ENCODE results near the gene SMIM9.
"Not testable (repeated sequence)": the region's sequence is repeated elsewhere in the genome, so short reads cannot be mapped to it uniquely, and the experiment has no call there.

SMIM9 gene

DNA sequence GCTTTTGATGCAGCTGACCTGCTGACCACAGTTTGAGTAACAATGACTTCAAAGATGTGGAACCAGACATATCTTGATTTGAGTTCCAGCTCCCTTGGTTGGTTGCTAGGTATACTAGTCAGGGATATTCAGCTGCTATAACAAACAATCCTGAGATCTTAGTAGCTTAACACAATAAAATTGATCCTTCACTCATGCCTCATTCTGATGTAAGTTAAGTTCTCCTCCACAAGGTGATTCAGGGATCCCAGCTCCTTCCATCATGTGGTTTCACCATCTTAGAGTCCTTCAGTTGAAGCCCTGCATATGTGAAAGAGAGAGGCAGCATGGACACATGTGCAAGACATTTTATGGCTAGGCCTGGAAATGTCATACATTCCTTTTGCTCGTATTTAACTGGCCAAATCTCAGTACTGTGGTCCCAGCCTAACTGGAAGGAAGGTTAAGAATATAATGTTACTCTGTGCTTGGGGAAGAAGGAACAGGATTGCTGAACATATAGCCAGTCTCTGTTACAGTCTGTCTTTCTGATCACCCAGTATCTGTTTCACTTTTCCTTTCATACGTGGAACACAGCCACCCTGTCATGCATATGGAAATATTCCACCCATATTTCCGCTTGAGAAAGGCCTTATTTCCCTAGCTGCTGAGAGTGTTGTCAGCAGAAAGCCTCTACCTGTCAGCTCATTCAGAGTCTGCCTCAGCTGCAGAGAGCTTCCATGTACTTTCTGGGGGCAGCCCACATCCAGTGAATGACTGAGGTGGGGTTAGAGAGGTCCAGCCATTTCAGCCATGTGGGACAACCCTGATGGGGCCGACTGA is 7.1 kb downstream of the SMIM9 start:
- Histone ChIP-seq H3K9ac (ENCODE audit: low read length) (no peak overlapping the region), H3K4me1 (ENCODE audit: control insufficient read depth, insufficient read depth, low read length) (no peaks in the 10 kb centered on the region), H3K4me3 (ENCODE audit: low read length) (no peak overlapping the region), H3K36me3 (ENCODE audit: control insufficient read depth, insufficient read depth, low read length) (no peaks in the 10 kb centered on the region), H3K27me3 (ENCODE audit: control insufficient read depth, insufficient read depth, low read length) (no peaks in the 10 kb centered on the region), H3K27ac (ENCODE audit: low read depth, low read length) (no peak overlapping the region)

DNA sequence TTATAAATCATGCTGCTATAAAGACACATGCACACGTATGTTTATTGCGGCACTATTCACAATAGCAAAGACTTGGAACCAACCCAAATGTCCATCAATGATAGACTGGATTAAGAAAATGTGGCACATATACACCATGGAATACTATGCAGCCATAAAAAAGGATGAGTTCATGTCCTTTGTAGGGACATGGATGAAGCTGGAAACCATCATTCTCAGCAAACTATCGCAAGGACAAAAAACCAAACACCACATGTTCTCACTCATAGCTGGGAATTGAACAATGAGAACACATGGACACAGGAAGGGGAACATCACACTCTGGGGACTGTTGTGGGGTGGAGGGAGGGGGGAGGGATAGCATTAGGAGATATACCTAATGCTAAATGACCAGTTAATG is 8.9 kb downstream of the SMIM9 start:
- not testable (repeated sequence) for H3K9ac ChIP-seq (ENCODE audit: low read length); H3K36me3 ChIP-seq (ENCODE audit: control insufficient read depth, insufficient read depth, low read length)

DNA sequence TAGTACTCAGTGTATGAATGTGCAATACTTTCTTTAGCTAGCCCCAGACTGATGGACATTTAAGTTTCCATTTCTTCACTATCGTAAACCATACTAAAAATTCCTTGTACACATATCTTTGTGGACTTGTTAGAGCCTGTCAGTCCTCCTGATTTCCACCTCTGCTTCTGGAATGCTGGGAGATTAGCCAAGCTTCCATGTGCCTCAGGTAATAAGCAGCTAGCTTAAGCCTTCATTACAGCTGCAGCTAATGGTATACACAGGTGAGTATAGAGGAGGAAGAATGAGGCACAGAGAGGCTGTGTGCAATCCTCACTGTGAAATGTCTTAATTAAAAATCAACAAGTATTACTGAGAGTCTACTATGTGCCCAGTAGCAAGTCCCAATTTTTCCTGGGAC is 9.8 kb downstream of the SMIM9 start:
- Histone ChIP-seq H3K9ac (ENCODE audit: low read length) (no peak overlapping the region), H3K4me1 (ENCODE audit: control insufficient read depth, insufficient read depth, low read length) (no peaks in the 10 kb centered on the region), H3K27me3 (ENCODE audit: control insufficient read depth, insufficient read depth, low read length) (no peaks in the 10 kb centered on the region), H3K4me3 (ENCODE audit: low read length) (no peak overlapping the region), H3K36me3 (ENCODE audit: control insufficient read depth, insufficient read depth, low read length) (no peaks in the 10 kb centered on the region), H3K27ac (ENCODE audit: low read depth, low read length) (no peak overlapping the region)

More for the DNA sequence above, 8.9 kb downstream of the SMIM9 start:
- H3K4me3 ChIP-seq (ENCODE audit: low read length); H3K27me3 ChIP-seq (ENCODE audit: control insufficient read depth, insufficient read depth, low read length); H3K4me1 ChIP-seq (ENCODE audit: control insufficient read depth, insufficient read depth, low read length); H3K27ac ChIP-seq (ENCODE audit: low read depth, low read length): not testable (repeated sequence)

DNA sequence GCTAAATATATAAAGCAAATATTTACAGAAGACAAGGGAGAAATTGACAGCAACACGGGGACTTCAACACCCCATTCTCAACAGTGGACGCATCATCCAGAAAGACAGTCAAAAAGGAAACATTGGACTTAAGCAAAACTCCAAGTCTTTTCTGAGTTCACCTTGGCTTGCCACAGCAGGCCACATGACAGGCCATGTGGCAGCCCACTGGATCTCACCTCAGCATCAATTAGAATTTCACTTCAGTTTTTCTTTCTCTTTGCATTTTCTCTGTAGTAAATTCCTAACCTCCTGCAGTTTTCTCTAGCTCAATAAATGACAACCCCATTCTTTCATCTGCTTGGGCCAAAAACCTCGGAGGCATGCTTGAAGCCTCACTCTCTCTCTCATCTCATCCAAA is 12.4 kb downstream of the SMIM9 start:
- Histone ChIP-seq H3K27me3 (ENCODE audit: control insufficient read depth, insufficient read depth, low read length) (no peaks in the 10 kb centered on the region), H3K36me3 (ENCODE audit: control insufficient read depth, insufficient read depth, low read length) (no peaks in the 10 kb centered on the region), H3K4me1 (ENCODE audit: control insufficient read depth, insufficient read depth, low read length) (no peaks in the 10 kb centered on the region), H3K9ac (ENCODE audit: low read length) (no peak overlapping the region), H3K4me3 (ENCODE audit: low read length) (no peak overlapping the region), H3K27ac (ENCODE audit: low read depth, low read length) (no peak overlapping the region)

DNA sequence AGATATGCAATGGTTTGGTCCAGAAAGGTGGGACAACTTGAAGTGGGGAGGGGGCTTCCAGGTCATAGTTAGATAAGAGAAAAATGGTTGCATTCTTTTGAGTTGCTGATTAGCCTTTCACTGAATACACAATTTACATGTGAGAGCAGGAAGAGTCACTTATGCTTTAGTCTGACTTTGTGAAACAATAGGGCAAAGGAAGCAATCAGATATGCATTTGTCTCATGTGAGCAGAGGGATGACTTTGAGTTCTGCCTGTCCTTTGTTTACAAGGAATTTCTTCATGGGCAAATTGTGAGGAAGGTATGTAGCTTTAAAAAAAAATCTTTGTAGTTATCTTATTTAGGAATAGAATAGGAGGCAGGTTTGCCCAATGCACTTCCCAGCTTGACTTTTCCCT is 12.9 kb downstream of the SMIM9 start:
- Histone ChIP-seq H3K27ac (ENCODE audit: low read depth, low read length) (no peak overlapping the region), H3K27me3 (ENCODE audit: control insufficient read depth, insufficient read depth, low read length) (no peaks in the 10 kb centered on the region), H3K4me1 (ENCODE audit: control insufficient read depth, insufficient read depth, low read length) (no peaks in the 10 kb centered on the region), H3K36me3 (ENCODE audit: control insufficient read depth, insufficient read depth, low read length) (no peaks in the 10 kb centered on the region), H3K4me3 (ENCODE audit: low read length) (no peak overlapping the region), H3K9ac (ENCODE audit: low read length) (no peak overlapping the region)

DNA sequence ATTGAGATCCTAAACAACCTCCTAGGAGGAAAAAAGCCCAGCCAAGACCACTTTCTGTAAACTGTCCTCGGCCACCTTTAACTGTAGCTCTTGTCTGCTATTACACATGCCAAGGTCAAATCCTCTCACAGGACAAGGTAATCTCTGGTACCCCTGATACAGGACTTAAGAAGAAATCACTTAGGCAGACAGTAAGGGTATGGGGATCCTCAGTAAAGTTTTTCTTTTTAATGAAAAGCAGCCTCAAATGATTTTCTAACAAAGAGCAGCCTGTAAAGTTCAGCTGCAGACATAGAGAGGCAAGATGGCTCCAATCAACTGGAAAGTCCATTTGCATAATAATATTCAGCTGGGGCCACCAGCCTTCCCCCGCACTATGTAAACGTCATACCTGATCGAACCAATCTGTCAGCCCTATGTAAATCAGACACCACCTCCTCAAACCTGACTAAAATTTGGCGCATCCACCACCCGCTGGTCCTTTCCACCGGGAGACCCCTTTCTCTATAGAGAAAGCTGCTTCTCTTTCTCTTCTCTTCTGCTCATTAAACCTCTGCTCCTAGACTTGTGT is 14.6 kb downstream of the SMIM9 start:
- Histone ChIP-seq H3K36me3 (ENCODE audit: control insufficient read depth, insufficient read depth, low read length) (no peaks in the 10 kb centered on the region), H3K4me3 (ENCODE audit: low read length) (no peak overlapping the region), H3K27ac (ENCODE audit: low read depth, low read length) (no peak overlapping the region), H3K4me1 (ENCODE audit: control insufficient read depth, insufficient read depth, low read length) (no peaks in the 10 kb centered on the region), H3K9ac (ENCODE audit: low read length) (no peak overlapping the region), H3K27me3 (ENCODE audit: control insufficient read depth, insufficient read depth, low read length) (no peaks in the 10 kb centered on the region)

DNA sequence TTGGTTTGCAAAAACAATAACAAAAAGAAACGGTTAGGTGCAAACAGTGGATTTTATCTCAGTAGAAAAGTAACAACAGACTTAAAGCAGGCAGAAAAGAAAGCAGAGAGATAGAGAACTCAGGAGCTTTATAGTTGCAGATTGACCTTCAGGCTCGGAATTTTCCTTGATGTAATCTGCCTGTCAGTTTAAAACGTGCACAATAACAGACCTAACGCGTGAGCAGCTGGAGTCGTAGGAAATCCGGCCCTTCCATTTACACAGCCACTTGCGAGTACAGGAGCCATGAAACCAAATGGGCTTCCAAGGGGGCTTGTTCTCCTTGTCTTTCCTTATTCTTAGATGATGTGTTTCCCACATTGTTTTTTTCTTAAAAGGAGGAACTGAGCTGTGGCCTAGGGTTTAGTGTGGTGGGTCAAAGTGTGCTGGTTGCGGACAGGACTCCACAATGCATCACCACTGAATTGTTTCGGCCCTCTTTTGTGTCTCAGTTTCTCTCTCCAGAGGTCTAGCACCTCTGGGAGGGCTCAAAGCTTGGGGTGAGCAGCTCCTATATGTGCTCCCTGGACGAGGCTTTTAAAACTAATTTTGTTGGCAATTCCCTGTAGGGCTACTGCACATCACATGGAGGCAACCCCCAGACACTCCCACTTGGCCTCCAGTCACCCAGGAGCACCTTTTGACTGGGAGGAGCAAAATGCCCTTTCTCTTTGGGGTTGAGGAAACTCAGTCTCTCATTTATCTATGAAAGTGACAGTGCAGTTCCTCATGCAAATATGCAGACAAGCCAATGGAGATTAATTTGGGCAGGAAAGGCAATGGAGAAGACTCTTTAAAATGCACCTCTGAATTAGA is 15.3 kb downstream of the SMIM9 start:
- no peaks in the 10 kb centered on the region for H3K27me3 ChIP-seq (ENCODE audit: control insufficient read depth, insufficient read depth, low read length)
- no peak overlapping the region for H3K27ac ChIP-seq (ENCODE audit: low read depth, low read length)
- no peak overlapping the region for H3K9ac ChIP-seq (ENCODE audit: low read length)
- no peaks in the 10 kb centered on the region for H3K36me3 ChIP-seq (ENCODE audit: control insufficient read depth, insufficient read depth, low read length)
- H3K4me3 ChIP-seq (ENCODE audit: low read length), result no peak overlapping the region
- H3K4me1 ChIP-seq (ENCODE audit: control insufficient read depth, insufficient read depth, low read length), result no peaks in the 10 kb centered on the region

DNA sequence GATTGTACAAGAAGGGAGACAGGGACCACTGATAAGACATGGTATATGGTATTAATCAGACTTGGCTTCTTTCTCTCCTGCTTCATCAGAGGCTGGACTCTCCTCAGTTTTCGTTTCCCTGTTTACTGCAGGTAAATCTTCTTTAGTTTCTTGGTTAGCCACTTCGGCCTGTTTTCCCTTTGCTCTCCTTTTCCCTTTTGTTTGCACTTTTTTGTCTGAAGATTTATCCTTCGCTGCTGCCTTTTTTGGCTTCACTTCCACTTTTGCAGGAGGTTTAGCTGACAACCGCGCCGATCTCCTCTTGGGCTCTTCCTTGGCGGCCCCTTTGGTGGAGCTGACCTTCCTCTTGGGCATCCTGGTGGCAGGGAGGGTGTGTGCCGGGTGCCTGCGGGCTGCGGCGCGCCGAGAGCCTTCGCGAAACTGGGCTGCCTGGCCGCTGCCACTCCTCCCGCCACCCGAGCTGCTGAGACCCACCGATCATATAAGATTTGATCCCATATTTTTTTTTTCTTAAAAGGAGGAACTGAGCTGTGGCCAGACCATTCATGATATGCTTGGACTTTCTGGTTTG is 17.3 kb downstream of the SMIM9 start:
- not testable (repeated sequence) for H3K27ac ChIP-seq (ENCODE audit: low read depth, low read length); H3K4me3 ChIP-seq (ENCODE audit: low read length); H3K27me3 ChIP-seq (ENCODE audit: control insufficient read depth, insufficient read depth, low read length); H3K4me1 ChIP-seq (ENCODE audit: control insufficient read depth, insufficient read depth, low read length); H3K9ac ChIP-seq (ENCODE audit: low read length); H3K36me3 ChIP-seq (ENCODE audit: control insufficient read depth, insufficient read depth, low read length)

DNA sequence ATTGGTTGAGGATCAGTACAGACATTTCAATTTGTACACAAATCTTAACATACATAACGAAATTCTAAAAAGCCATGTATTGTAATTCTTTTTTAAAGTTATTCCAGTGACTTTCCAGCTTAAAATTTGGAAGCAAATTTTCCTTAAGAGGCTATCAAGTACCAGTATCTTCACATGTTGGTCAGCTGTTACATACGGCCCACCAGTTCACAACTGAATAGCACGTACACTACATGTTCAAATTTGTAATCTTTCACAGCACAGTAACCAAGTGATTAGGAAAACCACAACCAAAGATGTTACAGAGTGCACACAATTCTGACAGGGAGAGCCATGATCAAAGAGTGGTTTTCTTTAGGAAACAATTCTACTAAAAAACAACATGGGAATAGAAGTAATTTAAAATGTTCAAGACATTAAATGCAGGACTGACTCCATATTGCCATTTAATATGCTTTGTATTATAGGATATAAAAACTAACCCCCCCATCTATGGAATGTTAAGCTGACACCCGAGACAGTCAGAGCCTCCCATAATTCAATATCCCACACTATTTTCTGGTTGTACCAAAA is 18.1 kb downstream of the SMIM9 start:
- not testable (repeated sequence) for H3K4me3 ChIP-seq (ENCODE audit: low read length); H3K36me3 ChIP-seq (ENCODE audit: control insufficient read depth, insufficient read depth, low read length); H3K27ac ChIP-seq (ENCODE audit: low read depth, low read length); H3K27me3 ChIP-seq (ENCODE audit: control insufficient read depth, insufficient read depth, low read length); H3K9ac ChIP-seq (ENCODE audit: low read length); H3K4me1 ChIP-seq (ENCODE audit: control insufficient read depth, insufficient read depth, low read length)

DNA sequence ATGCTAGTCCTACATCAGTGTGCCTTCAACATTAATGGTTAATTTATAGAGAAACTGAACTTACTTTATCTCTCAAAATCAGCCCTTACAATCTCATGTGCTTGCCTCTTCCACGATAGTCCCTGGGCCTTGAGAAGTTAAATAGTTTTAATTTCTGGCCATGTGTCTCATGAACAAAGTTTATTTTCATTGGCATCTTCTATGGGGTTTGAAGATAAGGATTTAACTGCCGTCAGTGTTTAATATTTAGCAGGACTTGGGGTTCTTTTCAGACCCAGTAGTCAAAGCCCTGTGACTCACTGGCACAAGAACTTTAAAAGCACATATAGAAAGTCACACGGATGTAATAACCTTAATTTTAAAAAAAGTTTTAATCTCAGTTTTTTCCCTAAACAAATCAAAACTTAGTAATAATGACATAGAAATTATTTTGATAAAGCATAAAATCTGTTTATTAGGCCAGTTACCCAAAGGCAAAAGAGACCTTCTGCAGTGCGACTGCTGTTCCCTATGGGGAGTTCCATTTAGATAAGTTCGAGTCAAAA is 19.1 kb downstream of the SMIM9 start:
- H3K27ac ChIP-seq (ENCODE audit: low read depth, low read length), result no peak overlapping the region
- no peak overlapping the region for H3K9ac ChIP-seq (ENCODE audit: low read length)
- H3K4me3 ChIP-seq (ENCODE audit: low read length), result no peak overlapping the region

DNA sequence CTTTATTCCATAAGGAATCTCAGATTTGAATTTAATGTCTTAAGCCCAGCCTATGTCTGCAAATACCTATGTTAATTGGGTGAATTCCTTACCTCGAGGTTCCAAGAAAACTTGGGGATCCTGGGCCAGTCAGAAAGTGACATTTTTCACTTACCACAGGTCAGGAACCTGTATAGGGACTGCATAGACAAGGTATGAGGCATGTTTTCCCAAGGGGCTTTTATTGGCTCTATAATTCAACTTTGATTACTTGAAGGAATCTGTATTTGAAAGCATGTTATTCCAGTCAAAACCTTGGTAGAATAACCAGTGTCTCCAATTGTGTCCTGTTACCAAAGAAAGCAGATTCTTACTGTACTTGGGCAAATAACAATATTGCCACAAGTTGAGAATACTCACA is 20.7 kb downstream of the SMIM9 start:
- H3K4me1 ChIP-seq (ENCODE audit: control insufficient read depth, insufficient read depth, low read length), result no peaks in the 10 kb centered on the region
- no peaks in the 10 kb centered on the region for H3K36me3 ChIP-seq (ENCODE audit: control insufficient read depth, insufficient read depth, low read length)
- no peaks in the 10 kb centered on the region for H3K27me3 ChIP-seq (ENCODE audit: control insufficient read depth, insufficient read depth, low read length)
- H3K27ac ChIP-seq (ENCODE audit: low read depth, low read length), result no peak overlapping the region
- H3K4me3 ChIP-seq (ENCODE audit: low read length), result no peak overlapping the region
- no peak overlapping the region for H3K9ac ChIP-seq (ENCODE audit: low read length)

More for the DNA sequence above, 19.1 kb downstream of the SMIM9 start:
- no peaks in the 10 kb centered on the region for H3K27me3 ChIP-seq (ENCODE audit: control insufficient read depth, insufficient read depth, low read length)
- H3K4me1 ChIP-seq (ENCODE audit: control insufficient read depth, insufficient read depth, low read length), result no peaks in the 10 kb centered on the region
- H3K36me3 ChIP-seq (ENCODE audit: control insufficient read depth, insufficient read depth, low read length), result no peaks in the 10 kb centered on the region

Data from rectal smooth muscle tissue (tissue), 1 donor.